Fibroblast of gingiva (primary cell): ENCODE measurements around the gene PALS1.
A peak's percentile ranks its signal among the peaks of the same experiment; 100 is the strongest.

Experiments used
- DNase-seq: peaks from one replicate; pipeline ENCODE4 v3.0.0-alpha.2; 2011; ENCODE audit warnings: low read depth

PALS1 gene

GRCh38 chr14:67241411-67242167 is at the start of gene PALS1:
Gene PALS1 (plus strand): TSS chr14:67241435. CDS start chr14:67279171, 37,736 bp downstream.
- peak; percentile 62 for DNase-seq

GRCh38 chr14:67191768-67192290 is 49.4 kb upstream of the PALS1 start:
- DNase-seq = no peak

DNA sequence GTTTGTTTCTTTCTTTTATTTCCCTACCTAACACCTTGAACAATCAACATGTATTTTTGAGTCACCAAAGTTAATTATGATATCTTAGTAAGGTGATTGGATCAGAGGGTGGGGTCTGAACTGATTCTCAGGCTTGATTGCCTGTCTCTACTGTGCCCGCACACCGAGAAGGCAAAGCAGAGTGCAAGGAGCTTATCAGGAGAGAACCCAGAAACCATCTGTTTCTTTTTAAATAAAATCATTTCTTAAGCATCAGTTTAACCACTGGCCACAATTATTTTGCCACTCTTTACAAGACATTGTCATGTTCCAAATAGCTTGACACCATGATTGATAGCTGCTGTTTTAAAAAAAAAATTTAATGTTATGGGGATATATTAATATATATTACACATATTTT is 48.9 kb upstream of the PALS1 start:
- DNase-seq = no peak

GRCh38 chr14:67195279-67195678 is 46.0 kb upstream of the PALS1 start:
- DNase-seq = no peak

DNA sequence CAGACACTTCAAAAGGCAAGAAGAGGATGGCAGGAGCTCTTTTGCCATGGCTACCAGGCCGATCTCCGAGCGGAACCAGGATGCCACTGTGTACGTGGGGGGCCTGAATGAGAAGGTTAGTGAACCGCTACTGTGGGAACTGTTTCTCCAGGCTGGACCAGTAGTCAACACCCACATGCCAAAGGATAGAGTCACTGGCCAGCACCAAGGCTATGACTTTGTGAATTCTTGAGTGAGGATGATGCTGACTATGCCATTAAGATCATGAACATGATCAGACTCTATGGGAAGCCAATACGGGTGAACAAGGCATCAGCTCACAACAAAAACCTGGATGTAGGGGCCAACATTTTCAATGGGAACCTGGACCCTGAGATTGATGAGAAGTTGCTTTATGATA is 42.2 kb upstream of the PALS1 start:
- DNase-seq = no peak

DNA sequence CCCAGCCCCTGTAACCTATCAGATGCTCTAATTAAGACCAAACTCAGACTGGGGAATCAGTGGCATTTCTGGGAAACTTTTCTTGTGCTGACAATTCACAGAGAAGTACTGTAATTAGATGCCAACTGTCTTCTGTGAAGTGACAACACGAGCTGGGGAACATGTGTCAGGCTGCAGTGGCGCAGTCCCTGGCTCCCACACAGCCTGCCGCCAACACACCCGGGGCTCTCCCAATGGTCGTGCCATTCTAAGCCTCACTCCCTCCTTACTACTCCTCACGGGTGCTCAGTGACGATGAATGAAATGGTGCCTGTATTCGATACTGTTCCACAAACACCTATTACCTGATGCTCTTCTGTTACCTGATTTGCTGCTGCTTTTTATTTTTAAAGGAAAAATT is 33.4 kb upstream of the PALS1 start:
- no peak for DNase-seq

- no peak for DNase-seq
Observed at GRCh38 chr14:67218126-67218525, 23.1 kb upstream of the PALS1 start.

- DNase-seq = peak; percentile 30
Observed at GRCh38 chr14:67221248-67221981, 19.8 kb upstream of the PALS1 start.

DNA sequence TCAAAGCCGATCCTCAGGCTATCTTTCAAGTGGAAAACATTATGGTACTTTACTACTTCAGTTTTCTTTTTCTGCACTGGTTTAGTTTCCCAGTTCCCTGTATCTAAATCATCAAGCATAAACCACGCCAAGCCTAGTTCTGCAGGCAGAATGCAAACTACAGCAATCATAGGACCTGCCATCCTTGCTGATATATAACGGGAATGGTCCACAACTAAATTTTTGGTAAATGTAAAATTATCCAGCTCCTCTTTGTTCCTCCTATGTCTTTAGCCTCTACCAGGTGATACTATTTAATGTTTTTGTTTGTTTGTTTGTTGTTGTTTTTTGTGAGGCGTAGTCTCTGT is 19.3 kb upstream of the PALS1 start:
- no peak for DNase-seq

GRCh38 chr14:67225523-67225922 is 15.7 kb upstream of the PALS1 start:
- DNase-seq = no peak

GRCh38 chr14:67228325-67228984 is 12.8 kb upstream of the PALS1 start:
- DNase-seq = peak; percentile 7

GRCh38 chr14:67232066-67232465 is 9.2 kb upstream of the PALS1 start:
- no peak for DNase-seq

DNA sequence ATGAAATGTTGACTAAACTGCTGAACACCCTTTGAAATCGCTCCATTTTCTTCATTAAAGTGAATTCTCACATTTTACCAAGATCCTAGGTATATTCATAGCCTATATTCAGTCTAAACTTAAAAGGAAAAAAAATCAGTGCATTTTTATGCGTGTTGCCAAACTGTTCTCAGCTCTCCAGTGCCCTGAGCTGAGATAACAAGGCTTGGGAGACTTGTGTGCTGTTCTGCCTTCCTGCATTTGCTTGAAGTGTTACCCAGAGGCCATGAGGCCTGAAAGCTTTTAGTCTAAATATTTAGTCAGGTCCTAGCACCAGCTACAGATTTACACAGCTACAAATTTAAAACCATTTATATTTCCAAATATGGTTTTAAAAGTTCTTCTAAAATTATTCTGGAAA is 8.6 kb upstream of the PALS1 start:
- no peak for DNase-seq

DNA sequence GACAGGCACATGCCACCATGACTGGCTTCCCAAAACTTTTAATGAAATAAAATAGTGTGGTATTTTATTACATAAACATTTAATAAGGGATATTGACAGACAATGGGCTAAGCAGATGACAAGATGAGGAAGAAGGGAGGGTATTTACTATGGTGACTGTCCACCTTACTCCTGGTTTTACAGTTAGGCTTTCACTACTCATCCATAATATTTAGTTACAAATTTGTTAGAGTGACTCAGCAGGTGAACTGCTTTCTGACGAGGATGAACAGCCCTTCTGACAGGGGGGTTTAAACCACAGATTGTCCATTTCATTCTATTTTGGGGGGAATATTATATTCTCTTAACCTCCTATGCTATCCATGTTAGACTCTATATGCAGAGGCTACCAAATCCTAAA is 3.6 kb upstream of the PALS1 start:
- DNase-seq = no peak

GRCh38 chr14:67239582-67239981 is 1.7 kb upstream of the PALS1 start:
- no peak for DNase-seq

DNA sequence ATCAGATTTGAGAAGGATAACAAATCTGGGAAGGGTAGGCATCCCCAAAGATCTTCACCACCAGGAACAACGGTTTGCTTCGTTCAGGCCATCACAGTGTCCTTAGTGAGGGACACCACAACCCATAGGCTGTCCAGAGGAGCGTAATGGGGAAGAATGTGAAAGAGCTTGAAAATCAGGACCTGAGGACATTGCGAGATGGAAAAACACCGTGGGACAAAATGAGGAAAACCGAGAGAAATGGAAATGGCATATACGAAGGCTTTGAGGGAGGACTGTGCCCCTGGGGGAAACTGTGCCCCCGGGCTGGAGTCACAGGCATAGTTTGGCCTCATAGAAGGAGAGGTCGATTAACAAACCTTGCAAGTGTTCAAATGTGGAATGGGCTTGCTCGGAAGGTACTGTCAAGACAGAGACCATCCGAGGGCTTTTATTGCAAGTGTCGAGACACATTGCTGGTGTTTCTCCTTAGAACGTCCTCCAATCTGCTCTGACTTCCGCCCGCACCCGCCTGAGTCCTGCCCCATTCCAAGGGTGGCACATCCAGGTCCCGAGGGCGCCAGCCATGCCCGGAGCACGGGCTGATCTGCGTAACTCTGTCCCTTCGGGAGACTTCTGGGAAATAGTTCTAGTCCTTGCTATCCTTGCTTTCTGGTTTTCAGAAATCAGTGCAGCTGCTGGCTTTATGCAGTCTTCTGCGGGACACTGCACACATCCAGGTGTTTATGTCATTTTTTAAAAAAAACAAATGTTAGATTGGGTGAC is 885 bp upstream of the PALS1 start:
- DNase-seq = peak; percentile 44

- DNase-seq = peak; percentile 96
Observed at GRCh38 chr14:67240978-67241410, 241 bp upstream of the PALS1 start.

GRCh38 chr14:67242168-67242420 is 859 bp downstream of the PALS1 start:
- DNase-seq = no peak

- no peak for DNase-seq
Observed at GRCh38 chr14:67245104-67245503, 3.9 kb downstream of the PALS1 start.

GRCh38 chr14:67251573-67252226 is 10.5 kb downstream of the PALS1 start:
- no peak for DNase-seq

DNA sequence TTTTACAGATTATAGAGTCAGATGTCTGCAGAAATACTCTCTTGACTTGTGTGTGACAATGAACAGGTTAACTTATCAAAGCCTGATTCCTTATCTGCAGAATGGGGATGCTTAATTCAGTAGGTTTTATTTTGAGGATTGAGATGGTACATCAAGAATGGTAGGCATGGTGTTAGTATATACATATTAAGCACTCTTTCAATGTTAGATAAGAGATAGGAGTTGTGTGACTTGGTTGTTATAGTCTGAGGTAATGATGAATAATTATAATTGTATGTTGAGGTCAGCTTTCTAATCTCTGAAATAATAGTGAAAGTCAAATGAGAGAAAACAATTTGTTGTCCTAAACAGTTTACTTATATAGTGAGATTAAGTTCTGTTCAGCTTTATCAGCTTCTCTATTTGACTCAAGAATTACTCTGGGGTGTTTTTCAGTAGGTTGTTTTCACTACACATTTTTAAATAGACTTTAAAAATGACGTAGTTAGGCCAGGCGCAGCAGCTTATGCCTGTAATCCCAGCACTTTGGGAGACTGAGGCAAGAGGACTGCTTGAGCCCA is 11.9 kb downstream of the PALS1 start:
- DNase-seq = no peak

DNA sequence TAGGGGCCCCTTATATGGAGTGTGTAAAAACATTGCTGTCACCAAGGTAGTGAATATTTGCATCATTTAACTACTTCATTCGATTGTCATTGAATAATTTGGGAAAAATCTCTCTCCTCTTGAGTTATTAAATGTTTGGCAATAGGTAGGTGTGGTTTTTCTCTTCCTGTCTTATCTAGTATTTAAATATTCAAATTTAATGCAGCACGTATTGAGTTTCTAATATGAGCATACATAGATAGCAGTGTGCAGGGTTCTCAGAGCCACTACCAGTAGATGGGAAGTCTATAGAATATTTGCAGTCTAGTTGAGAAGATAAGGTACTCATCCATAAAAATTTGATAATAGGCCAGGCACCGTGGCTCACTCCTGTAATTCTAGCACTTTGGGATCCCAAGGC is 16.7 kb downstream of the PALS1 start:
- DNase-seq = no peak
